Measurements from ENCODE around the gene PAQR5.
"Not testable (repeated sequence)": the region's sequence is repeated elsewhere in the genome, so short reads cannot be mapped to it uniquely, and the experiment has no call there.

PAQR5 gene

GRCh38 chr15:69358850-69359249 lies 60.1 kb downstream of the PAQR5 start:
- no peak for DNase-seq

GRCh38 chr15:69359722-69360121 lies 61.0 kb downstream of the PAQR5 start:
- DNase-seq = no peak

- no peak for DNase-seq
These were observed 61.9 kb downstream of the PAQR5 start for GRCh38 chr15:69360642-69361041.

GRCh38 chr15:69367236-69367635 lies 68.5 kb downstream of the PAQR5 start:
- no peak for DNase-seq

GRCh38 chr15:69369631-69370030 lies 70.9 kb downstream of the PAQR5 start:
- no peak for DNase-seq

- DNase-seq = no peak
These were observed 74.7 kb downstream of the PAQR5 start for GRCh38 chr15:69373406-69373805.

GRCh38 chr15:69375151-69375790 lies 76.6 kb downstream of the PAQR5 start:
- no peak for DNase-seq

GRCh38 chr15:69377216-69377970 lies 78.7 kb downstream of the PAQR5 start:
- no peak for DNase-seq

- peak; percentile 32 for DNase-seq
These were observed 81.5 kb downstream of the PAQR5 start for GRCh38 chr15:69380100-69380725.

GRCh38 chr15:69380726-69381105 lies 82.0 kb downstream of the PAQR5 start:
- no peak for DNase-seq

GRCh38 chr15:69382176-69382575 lies 83.5 kb downstream of the PAQR5 start:
- DNase-seq = not testable (repeated sequence)

GRCh38 chr15:69384066-69384465 lies 85.4 kb downstream of the PAQR5 start:
- not testable (repeated sequence) for DNase-seq

- DNase-seq = no peak
These were observed 86.2 kb downstream of the PAQR5 start for GRCh38 chr15:69384626-69385598.

- no peak for DNase-seq
These were observed 87.1 kb downstream of the PAQR5 start for GRCh38 chr15:69385831-69386230.

GRCh38 chr15:69386284-69386683 lies 87.6 kb downstream of the PAQR5 start:
- no peak for DNase-seq

GRCh38 chr15:69388260-69388705 lies 89.6 kb downstream of the PAQR5 start:
- no peak for DNase-seq

- no peak for DNase-seq
These were observed 90.7 kb downstream of the PAQR5 start for GRCh38 chr15:69389426-69389825.

- no peak for DNase-seq
These were observed 91.9 kb downstream of the PAQR5 start for GRCh38 chr15:69390575-69390974.

GRCh38 chr15:69391046-69391757 lies 92.5 kb downstream of the PAQR5 start:
- no peak for DNase-seq

GRCh38 chr15:69392352-69392751 lies 93.6 kb downstream of the PAQR5 start:
- DNase-seq = no peak

GRCh38 chr15:69393831-69394491 lies 95.2 kb downstream of the PAQR5 start:
- DNase-seq = peak; percentile 36

All from NCI-H82 (cell line).